UCSD-AML1 (cell line): ENCODE data around the gene PAN2.
"Not testable (repeated sequence)": the region's sequence is repeated elsewhere in the genome, so short reads cannot be mapped to it uniquely, and the experiment has no call there.

Experiments used
- DNase-seq: peaks from one replicate; lab custom pipeline; 2025; ENCODE audit not compliant: unreplicated experiment; lab: John Stamatoyannopoulos, UW

Gene PAN2

DNA sequence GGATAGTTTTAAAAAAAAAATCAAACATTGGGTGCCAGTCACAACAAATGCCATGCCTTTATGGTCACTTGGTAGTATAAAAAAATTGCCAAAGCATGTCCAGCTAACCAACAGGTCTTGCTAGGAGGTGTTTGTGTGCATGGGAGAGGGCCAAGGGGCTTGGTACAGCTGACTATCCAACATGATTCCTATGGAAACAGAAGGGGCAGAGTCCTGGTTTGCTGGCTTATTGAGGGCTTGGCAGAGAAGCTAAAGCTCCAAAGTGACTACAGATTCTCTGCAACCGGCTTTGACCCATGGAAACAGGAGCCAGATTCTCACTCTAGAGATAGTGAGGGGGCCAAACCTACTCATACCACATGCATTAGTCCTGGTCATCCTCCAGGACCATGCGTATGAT, 61.3 kb downstream of the PAN2 start:
- not testable (repeated sequence) for DNase-seq

DNA sequence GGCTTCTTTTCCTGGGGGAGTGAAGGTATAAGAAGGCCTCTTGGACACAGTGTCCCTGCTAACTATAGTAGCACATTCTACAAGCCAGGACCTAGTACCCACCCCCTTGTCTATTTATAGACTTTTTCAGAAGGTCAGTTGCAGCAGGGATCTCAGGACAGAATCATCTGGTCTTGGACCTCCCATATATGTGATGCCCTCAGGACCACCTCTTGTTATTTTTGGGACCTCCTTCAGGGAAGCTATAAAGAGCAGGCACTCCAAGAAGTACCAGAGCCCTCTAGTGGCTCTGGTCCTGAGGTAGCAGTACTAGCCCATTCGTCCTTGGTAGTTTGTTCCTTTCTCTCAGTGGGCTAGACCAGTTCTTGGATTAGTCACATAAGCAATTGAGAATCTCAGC, 62.8 kb downstream of the PAN2 start:
- no peak for DNase-seq

GRCh38 chr12:56267443-56268071, 66.2 kb downstream of the PAN2 start:
- no peak for DNase-seq

DNA sequence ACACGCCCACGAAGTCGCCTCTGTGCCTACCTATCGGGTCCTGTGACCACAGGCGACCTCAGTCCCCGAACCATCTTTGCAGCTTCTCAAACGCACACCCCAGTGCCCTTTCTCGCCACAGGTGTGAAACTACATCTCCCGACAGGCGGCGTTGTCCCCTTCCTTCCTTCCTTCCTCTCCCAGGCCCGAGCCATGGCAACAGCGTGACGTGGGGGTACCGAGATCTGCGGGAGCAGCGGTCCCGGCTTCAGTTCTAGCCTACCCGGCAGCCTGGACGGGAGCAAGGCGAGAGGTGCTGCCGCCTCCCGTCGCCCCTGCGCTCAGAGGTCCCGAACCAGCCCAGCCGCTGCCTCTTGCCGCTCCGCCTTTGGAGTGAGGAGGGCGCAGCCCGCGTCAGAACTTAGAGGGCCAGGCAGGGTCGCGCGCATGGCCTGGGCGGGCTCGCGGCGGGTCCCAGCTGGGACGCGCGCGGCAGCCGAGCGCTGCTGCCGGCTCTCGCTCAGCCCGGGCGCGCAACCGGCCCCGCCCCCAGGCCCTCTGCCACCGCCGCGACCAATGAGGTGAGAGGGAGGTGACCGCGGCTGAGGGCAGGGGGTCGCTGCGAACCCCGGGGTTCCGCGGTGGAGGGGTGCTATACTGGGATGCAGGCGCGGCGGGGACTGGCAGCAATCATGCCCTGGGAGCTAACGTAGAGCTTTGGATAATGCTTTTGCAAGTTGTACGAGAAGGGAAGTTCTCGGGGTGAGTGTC, 66.9 kb downstream of the PAN2 start, which contains the start of gene COQ10A:
Gene COQ10A (plus strand): TSS at position 250 of the 750 bp plus-strand sequence. CDS start 177 bp downstream, at position 427.
- DNase-seq = peak; percentile 89
